AG09309 (cell line): ENCODE results near the gene IQSEC2.

Experiments
- DNase-seq: peaks from one replicate; pipeline ENCODE4 v3.0.0-alpha.2; 2010; ENCODE audit warnings: low read depth
- H3K4me3 ChIP-seq: 2 replicates; pipeline ENCODE4 v1.5.1; 2011; ENCODE audit warnings: mild to moderate bottlenecking, low read depth, low read length, moderate library complexity; ENCODE audit not compliant: control insufficient read depth
- CTCF ChIP-seq: IDR thresholded peaks from 2 replicates; pipeline ENCODE4 v1.5.1; 2011; ENCODE audit warnings: mild to moderate bottlenecking, low read depth, low read length, inconsistent platforms; ENCODE audit not compliant: insufficient read depth, control insufficient read depth; ENCODE audit errors: missing control alignments

IQSEC2 gene

GRCh38 chrX:53224860-53225797, 56.3 kb downstream of the IQSEC2 start, which contains the start of gene KDM5C:
Gene KDM5C, minus strand, starts transcription at chrX:53225207. Its CDS starts 318 bp downstream, at chrX:53224889.
- peak; percentile 72 for DNase-seq
- H3K4me3 ChIP-seq: peak within 1 kb of the TSS; percentile 78
- no peak for TF ChIP-seq CTCF

GRCh38 chrX:53223955-53224859, 57.2 kb downstream of the IQSEC2 start:
- TF ChIP-seq CTCF: no peak
- H3K4me3 ChIP-seq: peak overlapping the region; percentile 78
- DNase-seq: peak; percentile 21

GRCh38 chrX:53223068-53223693, 58.2 kb downstream of the IQSEC2 start:
- no peak for DNase-seq

More at GRCh38 chrX:53223068-53223693, 58.2 kb downstream of the IQSEC2 start:
- peak overlapping the region; percentile 78 for H3K4me3 ChIP-seq
- no peak for TF ChIP-seq CTCF
